ENCODE measurements around the gene NADSYN1.
"Not testable (repeated sequence)": the region's sequence is repeated elsewhere in the genome, so short reads cannot be mapped to it uniquely, and the experiment has no call there.

DNA sequence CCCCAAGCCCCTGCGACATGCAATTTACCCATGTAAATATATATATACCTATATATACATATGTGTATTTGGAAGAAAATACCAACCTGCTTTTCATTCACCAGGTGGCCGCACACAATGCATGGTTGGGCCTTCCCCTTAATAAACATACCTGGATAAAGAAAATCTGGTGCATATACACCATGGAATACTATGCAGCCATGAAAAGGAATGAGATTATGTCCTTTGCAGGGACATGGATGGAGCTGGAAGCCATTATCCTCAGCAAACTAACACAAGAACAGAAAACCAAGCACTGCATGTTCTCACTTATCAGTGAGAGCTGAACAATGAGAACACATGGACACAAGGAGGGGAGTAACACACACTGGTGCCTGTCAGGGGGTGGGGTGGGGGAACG lies 30.7 kb upstream of the NADSYN1 start:
- not testable (repeated sequence) for TF ChIP-seq ZNF660 (CRISPR knock-in tag; IDR thresholded peaks at IDR 0.05; ENCODE audit: borderline replicate concordance, low read depth); NCOA5 (CRISPR knock-in tag; IDR thresholded peaks at IDR 0.05); ZNF460 (CRISPR knock-in tag; IDR thresholded peaks at IDR 0.05; ENCODE audit: borderline replicate concordance); POLR2A (IDR thresholded peaks at IDR 0.05; ENCODE audit: insufficient read depth in 1 of 2, low read depth in 2 of 2, low read length in 2 of 2); ZNF180 (CRISPR knock-in tag; IDR thresholded peaks at IDR 0.05; ENCODE audit: borderline replicate concordance, low read depth); ZNF766 (CRISPR knock-in tag; IDR thresholded peaks at IDR 0.05; ENCODE audit: borderline replicate concordance); JUND (CRISPR knock-in tag; IDR thresholded peaks at IDR 0.05); ARHGAP35 (CRISPR knock-in tag; IDR thresholded peaks at IDR 0.05; ENCODE audit: borderline replicate concordance); RFX5 (IDR thresholded peaks at IDR 0.05; ENCODE audit: low read depth, low read length); ZNF121 (CRISPR knock-in tag; IDR thresholded peaks at IDR 0.05)
- TF ChIP-seq, protein P1, sequence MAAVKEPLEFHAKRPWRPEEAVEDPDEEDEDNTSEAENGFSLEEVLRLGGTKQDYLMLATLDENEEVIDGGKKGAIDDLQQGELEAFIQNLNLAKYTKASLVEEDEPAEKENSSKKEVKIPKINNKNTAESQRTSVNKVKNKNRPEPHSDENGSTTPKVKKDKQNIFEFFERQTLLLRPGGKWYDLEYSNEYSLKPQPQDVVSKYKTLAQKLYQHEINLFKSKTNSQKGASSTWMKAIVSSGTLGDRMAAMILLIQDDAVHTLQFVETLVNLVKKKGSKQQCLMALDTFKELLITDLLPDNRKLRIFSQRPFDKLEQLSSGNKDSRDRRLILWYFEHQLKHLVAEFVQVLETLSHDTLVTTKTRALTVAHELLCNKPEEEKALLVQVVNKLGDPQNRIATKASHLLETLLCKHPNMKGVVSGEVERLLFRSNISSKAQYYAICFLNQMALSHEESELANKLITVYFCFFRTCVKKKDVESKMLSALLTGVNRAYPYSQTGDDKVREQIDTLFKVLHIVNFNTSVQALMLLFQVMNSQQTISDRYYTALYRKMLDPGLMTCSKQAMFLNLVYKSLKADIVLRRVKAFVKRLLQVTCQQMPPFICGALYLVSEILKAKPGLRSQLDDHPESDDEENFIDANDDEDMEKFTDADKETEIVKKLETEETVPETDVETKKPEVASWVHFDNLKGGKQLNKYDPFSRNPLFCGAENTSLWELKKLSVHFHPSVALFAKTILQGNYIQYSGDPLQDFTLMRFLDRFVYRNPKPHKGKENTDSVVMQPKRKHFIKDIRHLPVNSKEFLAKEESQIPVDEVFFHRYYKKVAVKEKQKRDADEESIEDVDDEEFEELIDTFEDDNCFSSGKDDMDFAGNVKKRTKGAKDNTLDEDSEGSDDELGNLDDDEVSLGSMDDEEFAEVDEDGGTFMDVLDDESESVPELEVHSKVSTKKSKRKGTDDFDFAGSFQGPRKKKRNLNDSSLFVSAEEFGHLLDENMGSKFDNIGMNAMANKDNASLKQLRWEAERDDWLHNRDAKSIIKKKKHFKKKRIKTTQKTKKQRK (IDR thresholded peaks at IDR 0.05; ENCODE audit: low read length) = not testable (repeated sequence)
- TF ChIP-seq, protein P2, sequence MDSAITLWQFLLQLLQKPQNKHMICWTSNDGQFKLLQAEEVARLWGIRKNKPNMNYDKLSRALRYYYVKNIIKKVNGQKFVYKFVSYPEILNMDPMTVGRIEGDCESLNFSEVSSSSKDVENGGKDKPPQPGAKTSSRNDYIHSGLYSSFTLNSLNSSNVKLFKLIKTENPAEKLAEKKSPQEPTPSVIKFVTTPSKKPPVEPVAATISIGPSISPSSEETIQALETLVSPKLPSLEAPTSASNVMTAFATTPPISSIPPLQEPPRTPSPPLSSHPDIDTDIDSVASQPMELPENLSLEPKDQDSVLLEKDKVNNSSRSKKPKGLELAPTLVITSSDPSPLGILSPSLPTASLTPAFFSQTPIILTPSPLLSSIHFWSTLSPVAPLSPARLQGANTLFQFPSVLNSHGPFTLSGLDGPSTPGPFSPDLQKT (CRISPR knock-in tag; IDR thresholded peaks at IDR 0.05; ENCODE audit: borderline replicate concordance) = not testable (repeated sequence)
- TF ChIP-seq, protein P3, sequence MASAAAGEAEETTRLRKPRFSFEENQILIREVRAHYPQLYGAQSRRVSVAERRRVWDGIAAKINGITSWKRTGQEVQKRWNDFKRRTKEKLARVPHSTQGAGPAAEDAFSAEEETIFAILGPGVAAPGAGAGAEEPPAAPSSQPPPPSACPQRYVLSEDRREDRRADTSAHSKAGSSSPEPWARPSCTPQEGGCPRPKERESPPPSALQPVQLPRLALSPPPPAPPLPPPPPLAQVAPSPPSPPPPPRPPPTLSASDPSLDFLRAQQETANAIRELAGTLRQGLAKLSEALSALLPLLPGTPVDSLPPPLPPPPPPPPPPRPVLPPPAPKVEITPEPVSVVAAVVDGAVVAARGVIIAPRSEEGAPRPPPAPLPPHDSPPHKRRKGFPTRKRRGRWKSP (CRISPR knock-in tag; IDR thresholded peaks at IDR 0.05) = not testable (repeated sequence)
